GM21447 (cell line): ENCODE measurements around the gene PLCB1.

ENCODE experiments used
- ATAC-seq: cut with Tn5 transposase; IDR thresholded peaks from one replicate; pipeline ENCODE4 v1.9.1; 2021; ENCODE audit not compliant: unreplicated experiment

The PLCB1 gene

GRCh38 chr20:8912096-8912495 lies 780.0 kb downstream of the PLCB1 start:
- no peak for ATAC-seq

GRCh38 chr20:8912731-8913130 lies 780.7 kb downstream of the PLCB1 start:
- ATAC-seq, result no peak

- ATAC-seq, result no peak
Observed at GRCh38 chr20:8913456-8913855, 781.4 kb downstream of the PLCB1 start.

- no peak for ATAC-seq
Observed at GRCh38 chr20:8914421-8914820, 782.4 kb downstream of the PLCB1 start.

GRCh38 chr20:8917084-8917483 lies 785.0 kb downstream of the PLCB1 start:
- no peak for ATAC-seq

- no peak for ATAC-seq
Observed at GRCh38 chr20:8918145-8918544, 786.1 kb downstream of the PLCB1 start.

GRCh38 chr20:8924539-8924938 lies 792.5 kb downstream of the PLCB1 start:
- no peak for ATAC-seq

- ATAC-seq, result no peak
Observed at GRCh38 chr20:8930726-8931125, 798.7 kb downstream of the PLCB1 start.

GRCh38 chr20:8932192-8933165 lies 800.4 kb downstream of the PLCB1 start:
- ATAC-seq, result no peak

GRCh38 chr20:8933381-8933807 lies 801.3 kb downstream of the PLCB1 start:
- no peak for ATAC-seq

GRCh38 chr20:8934362-8934761 lies 802.3 kb downstream of the PLCB1 start:
- no peak for ATAC-seq
